Breast epithelium (tissue), 4 donors: ENCODE results near the gene TRAPPC3. TPM values are rescaled to one million over a fixed set of nuclear protein-coding genes. Genes with fewer than 3 reads are reported as not detected.

Source experiments
- DNase-seq, 2 donors: peaks; one replicate each; pipeline ENCODE4 v3.0.0-alpha.2; 2019; ENCODE audit warnings: low spot score in 2 of 2
- H3K27ac ChIP-seq, 2 donors: fragments of 200-600 bp; sonication (generic) in 1 of 2; one replicate each; pipeline ENCODE4 v1.5.1; 2016 to 2019; ENCODE audit warnings: mild to moderate bottlenecking in 1 of 2
- H3K27me3 ChIP-seq, 2 donors: fragments of 200-600 bp; sonication (generic) in 1 of 2; one replicate each; pipeline versions ENCODE4 v1.5.1 to v1.6.0; 2017 to 2019; ENCODE audit warnings: control low read depth in 1 of 2, mild to moderate bottlenecking in 1 of 2
- H3K36me3 ChIP-seq: fragments of 200-600 bp; one replicate; pipeline ENCODE4 v1.5.1; 2019
- H3K4me1 ChIP-seq, 2 donors: fragments of 200-600 bp; sonication (generic); one replicate each; pipeline ENCODE4 v1.5.1; 2016 to 2019; ENCODE audit warnings: control low read depth in 1 of 2
- H3K4me3 ChIP-seq, 3 donors: fragments of 200-600 bp; sonication (generic); 1 replicate in 2 of 3; 2 replicates in 1 of 3; pipeline ENCODE4 v1.5.1; 2016 to 2019; ENCODE audit warnings: mild to moderate bottlenecking in 3 of 3, moderate library complexity in 2 of 3
- H3K9me3 ChIP-seq, 2 donors: fragments of 200-600 bp; sonication (generic) in 1 of 2; one replicate each; pipeline ENCODE4 v1.5.1; 2016 to 2019; ENCODE audit warnings: control low read depth in 1 of 2
- CTCF ChIP-seq, 3 donors: fragments of 450-650 bp; IDR thresholded peaks; one replicate each; pipeline ENCODE4 v1.5.1; 2016 to 2017; ENCODE audit warnings: antibody characterized with exemption in 3 of 3, mild to moderate bottlenecking in 3 of 3, moderate library complexity in 3 of 3
- POLR2A ChIP-seq: fragments of 450-650 bp; IDR thresholded peaks from one replicate; pipeline ENCODE4 v1.6.1; 2016; ENCODE audit warnings: antibody characterized with exemption, mild to moderate bottlenecking, moderate library complexity
- POLR2AphosphoS5 ChIP-seq, 3 donors: sonication (generic); formaldehyde crosslinking; IDR thresholded peaks; one replicate each; pipeline ENCODE4 v1.6.1; 2017; ENCODE audit warnings: antibody characterized with exemption in 3 of 3
- intact Hi-C: fragments of 100-400 bp; cut with DNase I; formaldehyde crosslinking; loops from one replicate; pipeline ENCODE4 v1.15.1; 2023; ENCODE audit warnings: low total_unique reads
- total RNA-seq, 3 donors: library from RNA; depleted of rRNA; stranded (reverse); fragments of >200 nt; gene quantifications; one replicate each; pipeline ENCODE4 v1.1.0, GENCODE V29; 2016

TRAPPC3 gene
- total RNA-seq, 3 donors from 2014 or later, result 107 to 118 (median 116) TPM

GRCh38 chr1:36172017-36172747 lies 22.9 kb upstream of the TRAPPC3 start:
- DNase-seq, result no peak
- Histone ChIP-seq H3K9me3 (no peaks in the 10 kb centered on the region), H3K27me3 (no peaks in the 10 kb centered on the region), H3K36me3 (peaks cover 12% of the 10 kb centered on the region), H3K27ac (no peak overlapping the region), H3K4me3 (no peak overlapping the region), H3K4me1 (no peaks in the 10 kb centered on the region)
- intact Hi-C loops, result no loop called here
- TF ChIP-seq POLR2AphosphoS5 (IDR thresholded peaks at IDR 0.05) (no peak), POLR2A (no peak), CTCF (IDR thresholded peaks at IDR 0.05) (no peak)

GRCh38 chr1:36170643-36171412 lies 21.5 kb upstream of the TRAPPC3 start:
- H3K9me3 ChIP-seq, result no peaks in the 10 kb centered on the region
- H3K27ac ChIP-seq, result no peak overlapping the region
- DNase-seq, result no peak
- no peaks in the 10 kb centered on the region for H3K4me1 ChIP-seq
- no peaks in the 10 kb centered on the region for H3K27me3 ChIP-seq
- no peak overlapping the region for H3K4me3 ChIP-seq
- intact Hi-C loops, result no loop called here
- TF ChIP-seq POLR2A, result no peak
- no peak for TF ChIP-seq CTCF (IDR thresholded peaks at IDR 0.05)
- no peak for TF ChIP-seq POLR2AphosphoS5 (IDR thresholded peaks at IDR 0.05)
- peaks cover 12% of the 10 kb centered on the region for H3K36me3 ChIP-seq

GRCh38 chr1:36168514-36168913 lies 19.2 kb upstream of the TRAPPC3 start:
- intact Hi-C loops, result no loop called here
- Histone ChIP-seq H3K4me1 (no peaks in the 10 kb centered on the region), H3K36me3 (peaks cover 12% of the 10 kb centered on the region), H3K9me3 (no peaks in the 10 kb centered on the region), H3K4me3 (no peak overlapping the region), H3K27ac (no peak overlapping the region), H3K27me3 (no peaks in the 10 kb centered on the region)
- TF ChIP-seq CTCF (IDR thresholded peaks at IDR 0.05), result no peak
- no peak for TF ChIP-seq POLR2A
- TF ChIP-seq POLR2AphosphoS5 (IDR thresholded peaks at IDR 0.05), result no peak
- DNase-seq, result no peak

- no peak overlapping the region for H3K27ac ChIP-seq
- H3K27me3 ChIP-seq, result no peaks in the 10 kb centered on the region
- peaks cover under 1% of the 10 kb centered on the region for H3K36me3 ChIP-seq
- no peak for DNase-seq
- TF ChIP-seq POLR2AphosphoS5 (IDR thresholded peaks at IDR 0.05) (no peak), POLR2A (no peak), CTCF (IDR thresholded peaks at IDR 0.05) (no peak)
- no peak overlapping the region for H3K4me3 ChIP-seq
- intact Hi-C loops, result no loop called here
- H3K9me3 ChIP-seq, result no peaks in the 10 kb centered on the region
- peaks cover 4% of the 10 kb centered on the region in 2 donors for H3K4me1 ChIP-seq
These were observed 17.9 kb upstream of the TRAPPC3 start for GRCh38 chr1:36166938-36167905.
